OCI-LY1 (cell line): ENCODE results near the gene PACC1.

ENCODE experiments used
- H2AFZ ChIP-seq: fragments of 200-600 bp; sonication (generic), shearing (Covaris generic); 2 replicates; pipeline ENCODE4 v1.6.0; 2014; ENCODE audit warnings: antibody characterized with exemption, mild to moderate bottlenecking, low read length
- H3F3A ChIP-seq: fragments of 200-600 bp; sonication (generic), shearing (Covaris generic); 2 replicates; pipeline ENCODE4 v1.6.0; 2014; ENCODE audit warnings: mild to moderate bottlenecking, antibody characterized with exemption, low read length, moderate library complexity; ENCODE audit not compliant: insufficient read depth
- H3K27ac ChIP-seq: fragments of 200-600 bp; sonication (generic); 2 replicates; pipeline ENCODE4 v1.5.1; 2014; ENCODE audit warnings: low read length, mixed run types, mild to moderate bottlenecking, low read depth; ENCODE audit not compliant: poor library complexity, severe bottlenecking
- H3K27me3 ChIP-seq: fragments of 200-600 bp; sonication (generic); 2 replicates; pipeline ENCODE4 v1.6.0; 2014; ENCODE audit warnings: antibody characterized with exemption, mild to moderate bottlenecking, low read length, moderate library complexity; ENCODE audit not compliant: insufficient read depth
- H3K36me3 ChIP-seq: fragments of 200-600 bp; sonication (generic); 2 replicates; pipeline ENCODE4 v1.6.1; 2014; ENCODE audit warnings: mild to moderate bottlenecking, antibody characterized with exemption, low read length, moderate library complexity, mixed read lengths; ENCODE audit not compliant: insufficient read depth
- H3K4me1 ChIP-seq: fragments of 200-600 bp; sonication (generic); 2 replicates; pipeline ENCODE4 v1.5.1; 2014; ENCODE audit warnings: mild to moderate bottlenecking, low read length, moderate library complexity; ENCODE audit not compliant: insufficient read depth, severe bottlenecking
- H3K4me2 ChIP-seq: fragments of 200-600 bp; sonication (generic), shearing (Covaris generic); 2 replicates; pipeline ENCODE4 v1.6.1; 2014; ENCODE audit warnings: low read length
- H3K4me3 ChIP-seq: fragments of 200-600 bp; sonication (generic); 2 replicates; pipeline ENCODE4 v1.5.1; 2014; ENCODE audit warnings: low read length, low read depth, mild to moderate bottlenecking, mixed read lengths; ENCODE audit not compliant: poor library complexity, severe bottlenecking
- H3K79me2 ChIP-seq: fragments of 200-600 bp; shearing (Covaris generic); 2 replicates; pipeline ENCODE4 v1.6.1; 2016; ENCODE audit warnings: mixed run types, low read length, mixed read lengths; ENCODE audit not compliant: insufficient read depth
- H3K9ac ChIP-seq: fragments of 200-600 bp; sonication (generic), shearing (Covaris generic); 2 replicates; pipeline ENCODE4 v1.6.1; 2014; ENCODE audit warnings: mild to moderate bottlenecking, low read length, mixed read lengths
- H3K9me2 ChIP-seq: fragments of 200-600 bp; sonication (generic), shearing (Covaris generic); 2 replicates; pipeline ENCODE4 v1.6.1; 2014; ENCODE audit warnings: low read depth, mild to moderate bottlenecking, low read length, mixed read lengths
- H3K9me3 ChIP-seq: fragments of 200-600 bp; shearing (Covaris generic); 2 replicates; pipeline ENCODE4 v1.6.1; 2014; ENCODE audit warnings: low read length, mixed read lengths
- H4K20me1 ChIP-seq: fragments of 200-600 bp; sonication (generic), shearing (Covaris generic); 2 replicates; pipeline ENCODE4 v1.6.0; 2016; ENCODE audit warnings: mild to moderate bottlenecking, low read length; ENCODE audit not compliant: insufficient read depth
- EZH2 ChIP-seq: fragments of 200-600 bp; sonication (generic), shearing (Covaris generic); IDR thresholded peaks from 2 replicates; pipeline ENCODE4 v1.8.0; 2017; ENCODE audit warnings: borderline replicate concordance, mixed run types, mild to moderate bottlenecking, antibody characterized with exemption, low read length, moderate library complexity, mixed read lengths
- TF ChIP-seq, protein P1 (sequence below): fragments of 200-600 bp; sonication (generic), shearing (Covaris generic); IDR thresholded peaks from 2 replicates; pipeline ENCODE4 v1.5.1; 2017; ENCODE audit warnings: mild to moderate bottlenecking, antibody characterized with exemption, low read length, moderate library complexity, mixed read lengths

Gene PACC1

GRCh38 chr1:212315184-212315583 is 99.5 kb downstream of the PACC1 start:
- H3K9me3 ChIP-seq: no peaks in the 10 kb centered on the region
- H3K79me2 ChIP-seq: peaks cover 67% of the 10 kb centered on the region
- no peaks in the 10 kb centered on the region for H3F3A ChIP-seq
- H4K20me1 ChIP-seq: no peaks in the 10 kb centered on the region
- no peak overlapping the region for H3K4me2 ChIP-seq
- H3K9ac ChIP-seq: no peak overlapping the region
- H3K4me3 ChIP-seq: no peak overlapping the region
- no peaks in the 10 kb centered on the region for H3K9me2 ChIP-seq
- no peak overlapping the region for H3K27ac ChIP-seq
- H3K4me1 ChIP-seq: no peaks in the 10 kb centered on the region
- H3K27me3 ChIP-seq: no peaks in the 10 kb centered on the region
- H3K36me3 ChIP-seq: peaks cover 25% of the 10 kb centered on the region
- TF ChIP-seq, protein P1, sequence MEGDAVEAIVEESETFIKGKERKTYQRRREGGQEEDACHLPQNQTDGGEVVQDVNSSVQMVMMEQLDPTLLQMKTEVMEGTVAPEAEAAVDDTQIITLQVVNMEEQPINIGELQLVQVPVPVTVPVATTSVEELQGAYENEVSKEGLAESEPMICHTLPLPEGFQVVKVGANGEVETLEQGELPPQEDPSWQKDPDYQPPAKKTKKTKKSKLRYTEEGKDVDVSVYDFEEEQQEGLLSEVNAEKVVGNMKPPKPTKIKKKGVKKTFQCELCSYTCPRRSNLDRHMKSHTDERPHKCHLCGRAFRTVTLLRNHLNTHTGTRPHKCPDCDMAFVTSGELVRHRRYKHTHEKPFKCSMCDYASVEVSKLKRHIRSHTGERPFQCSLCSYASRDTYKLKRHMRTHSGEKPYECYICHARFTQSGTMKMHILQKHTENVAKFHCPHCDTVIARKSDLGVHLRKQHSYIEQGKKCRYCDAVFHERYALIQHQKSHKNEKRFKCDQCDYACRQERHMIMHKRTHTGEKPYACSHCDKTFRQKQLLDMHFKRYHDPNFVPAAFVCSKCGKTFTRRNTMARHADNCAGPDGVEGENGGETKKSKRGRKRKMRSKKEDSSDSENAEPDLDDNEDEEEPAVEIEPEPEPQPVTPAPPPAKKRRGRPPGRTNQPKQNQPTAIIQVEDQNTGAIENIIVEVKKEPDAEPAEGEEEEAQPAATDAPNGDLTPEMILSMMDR: no peak
- no peak for TF ChIP-seq EZH2
- H2AFZ ChIP-seq: no peak overlapping the region
